K562 (cell line): ENCODE data around the gene UBN2. TPM values are rescaled to one million over a fixed set of nuclear protein-coding genes. Genes with fewer than 3 reads are reported as not detected.
A peak's percentile ranks its signal among the peaks of the same experiment; 100 is the strongest.

ENCODE experiments used
- BMI1 ChIP-seq: fragments of 150-350 bp; IDR thresholded peaks from 2 replicates; pipeline ENCODE4 v1.6.1; 2014; ENCODE audit warnings: low read length
- CEBPG ChIP-seq, 3 experiments: fragments of 200-800 bp in 1 of 3; sonication (Bioruptor generic) in 1 of 3; sonication (generic) in 1 of 3; formaldehyde crosslinking in 1 of 3; IDR thresholded peaks in 2 of 3; conservative IDR thresholded peaks in 1 of 3; 2 replicates each; pipeline versions ENCODE4 v1.6.1 to v1.8.0; 2016 to 2022; ENCODE audit warnings: missing compliant biosample characterization in 2 of 3, missing genetic modification characterization in 2 of 3, mild to moderate bottlenecking in 1 of 3, missing genetic modification reagents in 1 of 3
- CTCF ChIP-seq, 3 experiments: IDR thresholded peaks in 2 of 3; conservative IDR thresholded peaks in 1 of 3; 2 replicates each; pipeline ENCODE4 v1.5.1; 2011 to 2012; ENCODE audit warnings: low read length in 3 of 3, mild to moderate bottlenecking in 3 of 3, control low read depth in 2 of 3, improper control_type of control experiment in 1 of 3, inconsistent platforms in 1 of 3, low read depth in 1 of 3, mixed read lengths in 1 of 3, moderate library complexity in 1 of 3; ENCODE audit not compliant: insufficient read depth in 2 of 3
- ESRRB ChIP-seq: fragments of 250-450 bp; sonication (Bioruptor Pico); IDR thresholded peaks from 2 replicates; pipeline ENCODE4 v1.5.0; 2020; ENCODE audit warnings: mild to moderate bottlenecking, moderate library complexity, borderline replicate concordance
- NR2C2 ChIP-seq, 2 experiments: fragments of 200-800 bp in 1 of 2; sonication (Bioruptor generic) in 1 of 2; sonication (generic) in 1 of 2; formaldehyde crosslinking in 1 of 2; IDR thresholded peaks; 2 replicates each; pipeline versions ENCODE4 v1.6.1 to v1.8.0; 2016 to 2022; ENCODE audit warnings: mild to moderate bottlenecking in 1 of 2, missing compliant biosample characterization in 1 of 2, missing genetic modification characterization in 1 of 2, missing genetic modification reagents in 1 of 2
- NRF1 ChIP-seq, 2 experiments: fragments of 450-650 bp; IDR thresholded peaks in 1 of 2; conservative IDR thresholded peaks in 1 of 2; 2 replicates each; pipeline ENCODE4 v1.6.1; 2014; ENCODE audit warnings: mild to moderate bottlenecking in 2 of 2
- PHB2 ChIP-seq: fragments of 450-650 bp; IDR thresholded peaks from 2 replicates; pipeline ENCODE4 v1.6.1; 2017; ENCODE audit warnings: low read depth
- SRSF3 ChIP-seq: fragments of 200-400 bp; formaldehyde crosslinking; IDR thresholded peaks from 2 replicates; pipeline ENCODE4 v1.6.1; 2016; ENCODE audit warnings: mild to moderate bottlenecking, low read length, moderate library complexity; ENCODE audit not compliant: insufficient read depth
- TEAD2 ChIP-seq: fragments of 450-650 bp; IDR thresholded peaks from 2 replicates; pipeline ENCODE4 v1.6.1; 2016; ENCODE audit warnings: missing genetic modification characterization, control low read depth, missing compliant biosample characterization
- ZNF175 ChIP-seq: fragments of 200-800 bp; sonication (Bioruptor generic); IDR thresholded peaks from 2 replicates; pipeline ENCODE4 v1.6.1; 2016; ENCODE audit warnings: low read depth, mild to moderate bottlenecking, missing genetic modification characterization, missing compliant biosample characterization
- ZNF586 ChIP-seq: fragments of 450-650 bp; formaldehyde crosslinking; conservative IDR thresholded peaks from 2 replicates; pipeline ENCODE4 v1.4.0; 2020; ENCODE audit warnings: mild to moderate bottlenecking, moderate library complexity
- polyA plus RNA-seq, 8 experiments: library from polyadenylated mRNA; depleted of rRNA in 4 of 8; stranded (reverse) in 5 of 8; unstranded in 3 of 8; fragments of >200 nt; fragmentation: Nextera tagmentation in 2 of 8; fragmentation: Illumina TruSeq in 1 of 8; extraction: Ambion mirVana in 2 of 8; extraction: Trizol in 1 of 8; gene quantifications; 2 replicates each; pipeline versions ENCODE4 v1.2.1 to v1.2.3, GENCODE V29; 2011 to 2014; ENCODE audit warnings: inconsistent platforms in 1 of 8, missing spikeins in 1 of 8
- total RNA-seq, 7 experiments: library from RNA; depleted of rRNA in 6 of 7; stranded (reverse); fragments of >200 nt in 6 of 7; fragmentation: Illumina TruSeq in 2 of 7; extraction: Trizol in 2 of 7; gene quantifications; 2 replicates each; pipeline versions ENCODE4 v1.2.1 to v1.2.3, GENCODE V29; 2011 to 2021; ENCODE audit warnings: low replicate concordance in 1 of 7
- TF ChIP-seq, protein P1 (sequence below): fragments of 250-450 bp; sonication (Bioruptor Pico); IDR thresholded peaks from 2 replicates; pipeline ENCODE4 v1.5.0; 2021; ENCODE audit warnings: mild to moderate bottlenecking, moderate library complexity
- TF ChIP-seq, protein P2 (sequence below): fragments of 250-450 bp; sonication (Bioruptor Pico); IDR thresholded peaks from 2 replicates; pipeline ENCODE4 v1.4.0; 2020; ENCODE audit warnings: mild to moderate bottlenecking, moderate library complexity

Gene UBN2
- total and polyA plus RNA-seq, 9 of the 15 experiments (the other 6 are each of a cell fraction or from before 2014, with no cell fraction given) = 1.2 to 19.5 (median 9.9) TPM

DNA sequence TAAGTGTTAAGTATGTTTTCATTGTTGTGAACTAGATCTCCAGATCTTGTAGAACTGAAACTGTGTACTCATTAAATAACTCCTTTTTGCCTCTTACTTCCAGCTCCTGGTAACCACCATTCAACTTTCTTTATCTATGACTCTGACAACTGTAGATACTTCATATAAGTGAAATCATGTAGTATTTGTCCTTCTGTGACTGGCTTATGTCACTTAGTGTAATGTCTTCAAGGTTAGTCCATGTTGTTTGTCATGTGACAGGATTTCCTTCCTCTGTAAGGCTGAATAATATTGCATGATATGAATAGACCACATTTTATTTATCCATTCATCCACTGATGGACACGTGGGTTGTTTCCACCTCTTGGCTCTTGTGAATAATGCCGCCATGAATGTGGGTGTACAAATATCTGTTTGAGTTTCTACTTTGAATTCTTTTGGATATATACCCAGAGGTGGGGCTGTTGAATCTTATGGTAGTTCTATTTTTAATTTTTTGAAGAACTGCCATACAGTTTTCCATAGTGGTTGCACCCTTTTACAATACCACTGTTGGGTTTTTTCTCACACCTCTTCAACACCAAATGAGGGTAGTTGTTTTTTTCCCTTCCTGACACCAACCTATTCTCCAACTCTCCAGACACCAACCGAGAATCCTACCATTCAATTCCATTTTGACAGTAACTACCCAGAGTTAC is 99.4 kb downstream of the UBN2 start (continued):
- TF ChIP-seq BMI1 (no peak), NRF1 (conservative IDR thresholded peaks at IDR 0.05 in 1 of 2, IDR thresholded peaks at IDR 0.05 in 1 of 2) (no peak), PHB2 (no peak), ESRRB (CRISPR knock-in tag) (no peak), SRSF3 (no peak), TEAD2 (no peak), CEBPG (CRISPR knock-in tag; IDR thresholded peaks at IDR 0.05) (peak; percentile 34; the same call in 1 of the 2 replicates), CEBPG (tag; conservative IDR thresholded peaks at IDR 0.05 in 1 of 2, IDR thresholded peaks at IDR 0.05 in 1 of 2) (peak in 1 of 2 experiments; percentile 90; a peak in 2 of 4 replicates), ZNF586 (CRISPR knock-in tag) (no peak), CTCF (IDR thresholded peaks at IDR 0.05 in 2 of 3, conservative IDR thresholded peaks at IDR 0.05 in 1 of 3; ENCODE audit: insufficient read depth in 2 of 3, low read depth in 1 of 3, low read length in 3 of 3) (no peak), ZNF175 (CRISPR knock-in tag) (0 out of 2 replicates have a peak, but pooled peaks have one; percentile 56), NR2C2 (CRISPR knock-in tag; IDR thresholded peaks at IDR 0.05) (no peak), NR2C2 (tag; IDR thresholded peaks at IDR 0.05) (peak; percentile 27; the same call in 1 of the 2 replicates)
- TF ChIP-seq, protein P1, sequence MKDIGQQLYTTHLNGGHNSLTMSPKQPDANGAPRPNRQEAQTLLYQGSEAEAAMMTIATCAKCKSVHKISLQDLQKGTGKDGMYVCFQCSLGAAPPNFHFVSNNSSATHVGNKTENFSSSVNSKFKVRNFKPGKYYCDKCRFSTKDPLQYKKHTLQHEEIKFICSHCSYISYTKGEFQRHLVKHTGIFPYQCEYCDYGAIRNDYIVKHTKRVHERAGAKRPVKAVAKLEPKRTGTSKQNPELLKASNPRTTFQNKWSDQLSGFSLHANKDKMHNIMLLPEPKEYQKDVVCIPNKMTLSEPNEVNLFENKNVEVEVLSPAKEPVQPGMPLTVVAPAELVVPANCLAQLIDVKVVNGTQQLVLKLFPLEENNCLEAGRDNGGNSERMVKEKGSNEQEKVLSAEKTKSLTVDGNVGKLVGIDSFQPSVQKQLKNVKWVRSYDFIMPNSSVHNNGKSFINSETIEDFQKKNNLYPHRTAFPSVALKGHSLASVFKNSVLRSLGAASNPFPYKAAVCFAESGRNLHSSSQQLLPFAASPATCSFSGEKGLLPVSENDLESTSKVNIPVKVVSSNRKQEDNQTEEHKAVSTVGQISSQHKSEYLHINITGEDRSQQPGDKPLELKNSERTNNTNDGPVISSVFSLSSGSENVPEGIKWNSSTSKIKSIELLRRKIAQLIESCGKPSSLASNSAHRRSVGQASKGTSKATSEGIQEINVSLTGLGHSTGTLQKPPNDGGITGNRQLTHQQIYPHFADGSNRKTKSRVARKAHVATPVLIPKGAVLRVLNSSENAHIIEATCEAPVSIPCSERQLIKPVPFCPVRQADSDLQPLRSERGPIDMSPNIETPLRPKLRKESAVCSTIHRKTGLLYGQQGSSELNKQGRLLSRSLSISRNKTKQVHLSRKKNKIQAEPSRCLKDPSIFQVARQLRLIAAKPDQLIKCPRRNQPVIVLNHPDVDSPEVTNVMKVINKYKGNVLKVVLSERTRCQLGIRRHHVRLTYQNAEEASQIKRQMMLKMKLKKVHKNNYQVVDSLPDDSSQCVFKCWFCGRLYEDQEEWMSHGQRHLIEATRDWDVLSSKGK = no peak
- TF ChIP-seq, protein P2, sequence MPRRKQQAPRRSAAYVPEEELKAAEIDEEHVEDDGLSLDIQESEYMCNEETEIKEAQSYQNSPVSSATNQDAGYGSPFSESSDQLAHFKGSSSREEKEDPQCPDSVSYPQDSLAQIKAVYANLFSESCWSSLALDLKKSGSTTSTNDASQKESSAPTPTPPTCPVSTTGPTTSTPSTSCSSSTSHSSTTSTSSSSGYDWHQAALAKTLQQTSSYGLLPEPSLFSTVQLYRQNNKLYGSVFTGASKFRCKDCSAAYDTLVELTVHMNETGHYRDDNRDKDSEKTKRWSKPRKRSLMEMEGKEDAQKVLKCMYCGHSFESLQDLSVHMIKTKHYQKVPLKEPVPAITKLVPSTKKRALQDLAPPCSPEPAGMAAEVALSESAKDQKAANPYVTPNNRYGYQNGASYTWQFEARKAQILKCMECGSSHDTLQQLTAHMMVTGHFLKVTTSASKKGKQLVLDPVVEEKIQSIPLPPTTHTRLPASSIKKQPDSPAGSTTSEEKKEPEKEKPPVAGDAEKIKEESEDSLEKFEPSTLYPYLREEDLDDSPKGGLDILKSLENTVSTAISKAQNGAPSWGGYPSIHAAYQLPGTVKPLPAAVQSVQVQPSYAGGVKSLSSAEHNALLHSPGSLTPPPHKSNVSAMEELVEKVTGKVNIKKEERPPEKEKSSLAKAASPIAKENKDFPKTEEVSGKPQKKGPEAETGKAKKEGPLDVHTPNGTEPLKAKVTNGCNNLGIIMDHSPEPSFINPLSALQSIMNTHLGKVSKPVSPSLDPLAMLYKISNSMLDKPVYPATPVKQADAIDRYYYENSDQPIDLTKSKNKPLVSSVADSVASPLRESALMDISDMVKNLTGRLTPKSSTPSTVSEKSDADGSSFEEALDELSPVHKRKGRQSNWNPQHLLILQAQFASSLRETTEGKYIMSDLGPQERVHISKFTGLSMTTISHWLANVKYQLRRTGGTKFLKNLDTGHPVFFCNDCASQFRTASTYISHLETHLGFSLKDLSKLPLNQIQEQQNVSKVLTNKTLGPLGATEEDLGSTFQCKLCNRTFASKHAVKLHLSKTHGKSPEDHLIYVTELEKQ (CRISPR knock-in tag) = no peak
